NB4 (cell line): ENCODE results near the gene AOAH.
A peak's percentile ranks its signal among the peaks of the same experiment; 100 is the strongest.

Source experiments
- DNase-seq: peaks from one replicate; pipeline ENCODE4 v3.0.0; 2010; ENCODE audit warnings: low read depth
- H3K4me3 ChIP-seq: one replicate; pipeline ENCODE4 v1.5.1; 2011; ENCODE audit warnings: mild to moderate bottlenecking, low read depth, low read length, moderate library complexity
- MAX ChIP-seq: IDR thresholded peaks from 2 replicates; pipeline ENCODE4 v1.6.1; 2011; ENCODE audit warnings: low read depth, low read length
- MYC ChIP-seq: IDR thresholded peaks from 2 replicates; pipeline ENCODE4 v1.6.1; 2011; ENCODE audit warnings: low read depth, low read length
- POLR2A ChIP-seq: IDR thresholded peaks from 2 replicates; pipeline ENCODE4 v1.6.1; 2011; ENCODE audit warnings: mild to moderate bottlenecking; ENCODE audit not compliant: insufficient read length; ENCODE audit errors: extremely low read depth
- TF ChIP-seq, protein P1 (sequence below): IDR thresholded peaks from one replicate; pipeline ENCODE4 v1.5.1; 2012; ENCODE audit warnings: low read depth, low read length

Gene AOAH

DNA sequence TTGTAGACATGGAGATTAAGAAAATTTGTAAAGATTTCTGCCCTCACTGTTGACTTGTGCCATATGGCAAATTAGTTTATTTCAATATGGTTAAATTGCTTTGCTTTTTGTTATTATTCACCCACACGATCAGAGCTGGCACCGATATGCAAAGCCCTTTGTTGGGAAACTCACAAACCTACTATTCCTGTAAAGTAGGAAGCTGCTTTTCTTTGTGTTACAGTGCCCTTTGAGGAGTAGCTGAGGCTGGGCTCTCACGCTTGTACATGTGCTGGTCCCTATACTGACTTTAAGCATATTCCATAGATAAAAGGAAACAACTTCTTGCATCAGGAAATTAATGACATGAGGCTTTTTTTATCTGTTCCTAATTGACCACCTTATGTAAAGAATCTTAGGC is 17.6 kb upstream of the AOAH start:
- H3K4me3 ChIP-seq = no peak overlapping the region
- no peak for TF ChIP-seq POLR2A
- TF ChIP-seq MYC = no peak
- TF ChIP-seq, protein P1, sequence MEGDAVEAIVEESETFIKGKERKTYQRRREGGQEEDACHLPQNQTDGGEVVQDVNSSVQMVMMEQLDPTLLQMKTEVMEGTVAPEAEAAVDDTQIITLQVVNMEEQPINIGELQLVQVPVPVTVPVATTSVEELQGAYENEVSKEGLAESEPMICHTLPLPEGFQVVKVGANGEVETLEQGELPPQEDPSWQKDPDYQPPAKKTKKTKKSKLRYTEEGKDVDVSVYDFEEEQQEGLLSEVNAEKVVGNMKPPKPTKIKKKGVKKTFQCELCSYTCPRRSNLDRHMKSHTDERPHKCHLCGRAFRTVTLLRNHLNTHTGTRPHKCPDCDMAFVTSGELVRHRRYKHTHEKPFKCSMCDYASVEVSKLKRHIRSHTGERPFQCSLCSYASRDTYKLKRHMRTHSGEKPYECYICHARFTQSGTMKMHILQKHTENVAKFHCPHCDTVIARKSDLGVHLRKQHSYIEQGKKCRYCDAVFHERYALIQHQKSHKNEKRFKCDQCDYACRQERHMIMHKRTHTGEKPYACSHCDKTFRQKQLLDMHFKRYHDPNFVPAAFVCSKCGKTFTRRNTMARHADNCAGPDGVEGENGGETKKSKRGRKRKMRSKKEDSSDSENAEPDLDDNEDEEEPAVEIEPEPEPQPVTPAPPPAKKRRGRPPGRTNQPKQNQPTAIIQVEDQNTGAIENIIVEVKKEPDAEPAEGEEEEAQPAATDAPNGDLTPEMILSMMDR = no peak
- TF ChIP-seq MAX = no peak
- DNase-seq = no peak

- H3K4me3 ChIP-seq = no peak overlapping the region
- no peak for TF ChIP-seq MYC
- TF ChIP-seq POLR2A = no peak
- TF ChIP-seq, protein P1 = no peak
- TF ChIP-seq MAX = no peak
- DNase-seq = no peak
These were observed 15.1 kb upstream of the AOAH start for GRCh38 chr7:36739351-36739750.

- H3K4me3 ChIP-seq = peak overlapping the region; percentile 57
- DNase-seq = peak; percentile 89
- TF ChIP-seq, protein P1 = no peak
- TF ChIP-seq MYC (no peak), MAX (no peak), POLR2A (no peak)
These were observed 12.6 kb upstream of the AOAH start for GRCh38 chr7:36736899-36737211.

DNA sequence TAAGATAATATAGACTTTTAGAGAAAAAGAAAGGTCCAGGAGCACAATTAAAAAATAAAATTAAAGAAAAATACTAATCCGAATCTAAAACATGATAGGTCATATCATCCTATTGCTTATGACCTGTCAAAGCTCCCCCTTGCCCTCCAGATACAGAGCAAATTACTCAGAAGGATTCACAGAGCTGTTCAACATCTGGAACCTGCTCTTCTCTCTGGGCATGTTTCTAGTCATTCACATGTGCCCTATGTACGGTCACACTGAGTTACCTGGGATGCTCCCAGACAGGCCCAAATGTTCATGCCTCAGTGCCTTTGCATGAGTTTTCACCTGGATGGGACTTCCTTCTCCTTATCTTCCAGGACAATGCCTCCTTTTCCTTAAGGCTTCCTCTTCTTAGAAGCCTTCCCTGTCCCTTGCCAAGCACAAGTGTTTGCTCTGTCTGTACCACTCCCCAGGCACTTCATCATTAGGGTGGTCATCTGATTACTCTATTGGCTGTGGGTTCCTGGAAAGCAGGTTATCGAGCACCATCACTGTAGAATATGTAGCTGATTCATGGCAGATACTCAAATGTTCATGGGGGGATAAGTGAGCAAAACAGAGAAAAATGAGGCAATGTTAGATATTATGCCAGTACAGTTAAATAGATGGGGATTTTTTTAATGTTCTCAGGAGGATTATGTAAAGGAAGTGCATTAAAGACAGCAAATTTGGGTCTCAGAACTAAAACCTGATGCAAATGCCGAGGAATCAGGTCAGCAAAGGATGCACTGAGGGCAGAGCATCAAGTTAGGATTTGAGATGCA is 12.0 kb upstream of the AOAH start:
- TF ChIP-seq MYC = no peak
- no peak for TF ChIP-seq POLR2A
- H3K4me3 ChIP-seq = no peak overlapping the region
- no peak for DNase-seq

- H3K4me3 ChIP-seq = no peak overlapping the region
- TF ChIP-seq, protein P1 = no peak
- TF ChIP-seq POLR2A (no peak), MAX (no peak), MYC (no peak)
- DNase-seq = peak; percentile 75
These were observed 10.9 kb upstream of the AOAH start for GRCh38 chr7:36735172-36735571.

DNA sequence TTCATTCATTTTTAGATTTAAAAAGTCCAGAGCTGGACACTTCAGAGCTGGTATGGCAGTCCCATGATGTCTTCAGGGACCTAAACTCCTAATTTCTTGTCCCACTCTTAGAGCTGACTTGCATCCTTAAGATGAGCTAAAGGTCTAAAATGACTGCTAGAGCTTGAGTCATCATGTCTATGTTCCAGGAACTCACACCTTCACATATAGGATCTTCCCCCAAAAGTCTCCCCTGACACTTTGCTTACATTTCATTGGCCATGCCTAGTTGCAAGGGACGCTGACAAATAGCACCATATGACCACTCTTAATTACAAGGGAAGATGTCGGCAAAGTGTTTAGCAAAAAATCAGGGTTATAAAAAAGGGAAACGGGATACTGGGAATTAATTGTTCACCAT is 10.4 kb upstream of the AOAH start:
- no peak overlapping the region for H3K4me3 ChIP-seq
- no peak for TF ChIP-seq POLR2A
- TF ChIP-seq, protein P1 = no peak
- DNase-seq = no peak
